K562 (cell line): Measurements from ENCODE around the gene NTM.

Source experiments
- EZH2 ChIP-seq: IDR thresholded peaks from 2 replicates; pipeline ENCODE4 v1.6.1; 2012; ENCODE audit warnings: low read depth, mild to moderate bottlenecking, inconsistent platforms, low read length, borderline replicate concordance
- FOS ChIP-seq: IDR thresholded peaks from 3 replicates; pipeline ENCODE4 v1.6.1; 2011; ENCODE audit not compliant: insufficient read length; ENCODE audit errors: extremely low read depth
- LARP7 ChIP-seq: fragments of 450-650 bp; IDR thresholded peaks from 2 replicates; pipeline ENCODE4 v1.6.1; 2016
- MEF2A ChIP-seq: IDR thresholded peaks from 2 replicates; pipeline ENCODE4 v1.6.1; 2011; ENCODE audit warnings: low read depth, mild to moderate bottlenecking, low read length, moderate library complexity; ENCODE audit not compliant: control insufficient read depth
- MYBL2 ChIP-seq, 2 experiments: fragments of 450-650 bp in 1 of 2; sonication (generic) in 1 of 2; formaldehyde crosslinking in 1 of 2; IDR thresholded peaks; 2 replicates each; pipeline versions ENCODE4 v1.6.1 to v1.8.1; 2017 to 2022; ENCODE audit warnings: borderline replicate concordance in 1 of 2, inconsistent platforms in 1 of 2, low read depth in 1 of 2, mild to moderate bottlenecking in 1 of 2, missing genetic modification reagents in 1 of 2, moderate library complexity in 1 of 2
- POLR2A ChIP-seq: fragments of 450-650 bp; conservative IDR thresholded peaks from 2 replicates; pipeline ENCODE4 v1.6.1; 2016
- RFX7 ChIP-seq: fragments of 250-450 bp; sonication (Bioruptor Pico); IDR thresholded peaks from 2 replicates; pipeline ENCODE4 v1.5.1; 2021; ENCODE audit warnings: mild to moderate bottlenecking
- TFAM ChIP-seq: fragments of 250-450 bp; sonication (Bioruptor Pico); conservative IDR thresholded peaks from 2 replicates; pipeline ENCODE4 v1.5.0; 2021; ENCODE audit warnings: mild to moderate bottlenecking, moderate library complexity

GRCh38 chr11:131518305-131518838, 148.0 kb downstream of the NTM start:
- TF ChIP-seq EZH2 (no peak), POLR2A (no peak), LARP7 (no peak), RFX7 (CRISPR knock-in tag) (no peak), FOS (no peak), TFAM (CRISPR knock-in tag) (no peak), MYBL2 (IDR thresholded peaks at IDR 0.05; ENCODE audit: low read depth) (no peak), MYBL2 (CRISPR knock-in tag; IDR thresholded peaks at IDR 0.05; ENCODE audit: borderline replicate concordance) (no peak), MEF2A (no peak)
